Astrocyte (in vitro differentiated cells and primary cell): ENCODE data around the gene SBK3. TPM values are rescaled to one million over a fixed set of nuclear protein-coding genes. Genes with fewer than 3 reads are reported as not detected.

ENCODE experiments used
- DNase-seq: peaks from one replicate; pipeline ENCODE4 v3.0.0-alpha.2; 2010; ENCODE audit warnings: low read depth
- FAIRE-seq: peaks from 2 replicates; lab custom pipeline; 2011; peaks lifted over from hg19 to GRCh38; lab: Jason Lieb, UNC
- H2AFZ ChIP-seq: 2 replicates; pipeline ENCODE4 v1.6.0; 2012; ENCODE audit warnings: low read depth, low read length, inconsistent platforms
- H3K27ac ChIP-seq: 2 replicates; pipeline ENCODE4 v1.5.1; 2011; ENCODE audit warnings: low read depth, low read length, inconsistent platforms
- H3K27me3 ChIP-seq: 2 replicates; pipeline ENCODE4 v1.6.0; 2011; ENCODE audit warnings: low read length, inconsistent platforms; ENCODE audit not compliant: insufficient read depth
- H3K36me3 ChIP-seq: 2 replicates; pipeline ENCODE4 v1.5.1; 2011; ENCODE audit warnings: low read length, inconsistent platforms; ENCODE audit not compliant: insufficient read depth
- H3K4me1 ChIP-seq: 2 replicates; pipeline ENCODE4 v1.5.1; 2011; ENCODE audit warnings: low read length, inconsistent platforms; ENCODE audit not compliant: insufficient read depth
- H3K4me2 ChIP-seq: 2 replicates; pipeline ENCODE4 v1.6.0; 2012; ENCODE audit warnings: low read length, inconsistent platforms
- H3K4me3 ChIP-seq: 2 replicates; pipeline ENCODE4 v1.5.1; 2011; ENCODE audit warnings: low read depth, mild to moderate bottlenecking, low read length, inconsistent platforms; ENCODE audit not compliant: insufficient read depth
- H3K79me2 ChIP-seq: 2 replicates; pipeline ENCODE4 v1.6.0; 2012; ENCODE audit warnings: mild to moderate bottlenecking, low read length, inconsistent platforms; ENCODE audit not compliant: insufficient read depth
- H3K9ac ChIP-seq: 2 replicates; pipeline ENCODE4 v1.6.0; 2012; ENCODE audit warnings: mild to moderate bottlenecking, low read length, inconsistent platforms
- H3K9me3 ChIP-seq: 2 replicates; pipeline ENCODE4 v1.5.1; 2012; ENCODE audit warnings: low read depth, mild to moderate bottlenecking, low read length, inconsistent platforms; ENCODE audit not compliant: insufficient read depth
- H4K20me1 ChIP-seq: 2 replicates; pipeline ENCODE4 v1.6.0; 2012; ENCODE audit warnings: low read length, inconsistent platforms; ENCODE audit not compliant: insufficient read depth
- H3K27ac Mint-ChIP-seq: one replicate; pipeline ENCODE4 v1.8.0; 2021; ENCODE audit warnings: mild to moderate bottlenecking, mixed read lengths; ENCODE audit not compliant: unreplicated experiment
- H3K27me3 Mint-ChIP-seq: one replicate; pipeline ENCODE4 v1.8.0; 2021; ENCODE audit warnings: low read depth, mixed read lengths; ENCODE audit not compliant: unreplicated experiment
- H3K36me3 Mint-ChIP-seq: one replicate; pipeline ENCODE4 v1.8.0; 2021; ENCODE audit warnings: low read depth, mixed read lengths; ENCODE audit not compliant: unreplicated experiment
- H3K4me1 Mint-ChIP-seq: one replicate; pipeline ENCODE4 v1.8.0; 2021; ENCODE audit warnings: low read depth, mixed read lengths; ENCODE audit not compliant: unreplicated experiment
- H3K4me3 Mint-ChIP-seq: one replicate; pipeline ENCODE4 v1.8.0; 2021; ENCODE audit warnings: mild to moderate bottlenecking, moderate library complexity, mixed read lengths; ENCODE audit not compliant: unreplicated experiment
- H3K9me3 Mint-ChIP-seq: one replicate; pipeline ENCODE4 v1.8.0; 2021; ENCODE audit warnings: mild to moderate bottlenecking, mixed read lengths; ENCODE audit not compliant: unreplicated experiment
- CTCF ChIP-seq: IDR thresholded peaks from 2 replicates; pipeline ENCODE4 v1.5.1; 2011; ENCODE audit warnings: low read depth, mild to moderate bottlenecking, inconsistent platforms, low read length, moderate library complexity; ENCODE audit not compliant: insufficient read depth
- EZH2 ChIP-seq: IDR thresholded peaks from 2 replicates; pipeline ENCODE4 v1.6.1; 2012; ENCODE audit warnings: mild to moderate bottlenecking, low read length, inconsistent platforms; ENCODE audit not compliant: insufficient read depth
- total RNA-seq: library from RNA; stranded (reverse); gene quantifications from 2 replicates; pipeline ENCODE4 v1.2.1, GENCODE V29; 2021

SBK3 gene
- total RNA-seq, 1 donor from 2014 or later, result 0.91 TPM

GRCh38 chr19:55586976-55587668 lies 41.8 kb upstream of the SBK3 start:
- Histone ChIP-seq H3K27me3 (no peaks in the 10 kb centered on the region), H3K4me2 (peak overlapping the region; percentile 85), H2AFZ (peak overlapping the region; percentile 73), H3K27ac (no peak overlapping the region), H3K9ac (peak overlapping the region; percentile 38), H4K20me1 (no peaks in the 10 kb centered on the region), H3K4me3 (peak overlapping the region; percentile 50), H3K36me3 (no peaks in the 10 kb centered on the region), H3K4me1 (peaks cover 17% of the 10 kb centered on the region), H3K79me2 (no peaks in the 10 kb centered on the region), H3K9me3 (no peaks in the 10 kb centered on the region)
- peak overlapping the region; percentile 85 for H3K4me3 Mint-ChIP-seq
- H3K27ac Mint-ChIP-seq, result peak overlapping the region; percentile 83
- FAIRE-seq (no peak), DNase-seq (peak; percentile 72)
- peaks cover 15% of the 10 kb centered on the region for H3K4me1 Mint-ChIP-seq
- no peak for TF ChIP-seq EZH2
- TF ChIP-seq CTCF, result no peak
- no peaks in the 10 kb centered on the region for H3K27me3 Mint-ChIP-seq
- H3K36me3 Mint-ChIP-seq, result no peaks in the 10 kb centered on the region
- H3K9me3 Mint-ChIP-seq, result no peaks in the 10 kb centered on the region

- peak overlapping the region; percentile 88 for H3K4me2 ChIP-seq
- H3K27me3 ChIP-seq, result no peaks in the 10 kb centered on the region
- no peaks in the 10 kb centered on the region for H3K9me3 Mint-ChIP-seq
- H2AFZ ChIP-seq, result peak overlapping the region; percentile 91
- H3K4me3 ChIP-seq, result peak overlapping the region; percentile 41
- peaks cover 21% of the 10 kb centered on the region for H3K4me1 ChIP-seq
- H3K9ac ChIP-seq, result peak overlapping the region; percentile 70
- no peaks in the 10 kb centered on the region for H4K20me1 ChIP-seq
- DNase-seq (peak; percentile 63), FAIRE-seq (no peak)
- TF ChIP-seq CTCF (no peak), EZH2 (no peak)
- H3K27ac Mint-ChIP-seq, result peak overlapping the region; percentile 82
- no peaks in the 10 kb centered on the region for H3K36me3 ChIP-seq
- H3K4me3 Mint-ChIP-seq, result peak overlapping the region; percentile 60
- H3K79me2 ChIP-seq, result peaks cover 4% of the 10 kb centered on the region
- H3K27me3 Mint-ChIP-seq, result no peaks in the 10 kb centered on the region
- no peak overlapping the region for H3K27ac ChIP-seq
- peaks cover 27% of the 10 kb centered on the region for H3K4me1 Mint-ChIP-seq
- H3K36me3 Mint-ChIP-seq, result no peaks in the 10 kb centered on the region
- H3K9me3 ChIP-seq, result no peaks in the 10 kb centered on the region
Observed at GRCh38 chr19:55585658-55586339, 40.5 kb upstream of the SBK3 start.
